Measurements from ENCODE around the gene ZNF740.
A peak's percentile ranks its signal among the peaks of the same experiment; 100 is the strongest.

Gene ZNF740

DNA sequence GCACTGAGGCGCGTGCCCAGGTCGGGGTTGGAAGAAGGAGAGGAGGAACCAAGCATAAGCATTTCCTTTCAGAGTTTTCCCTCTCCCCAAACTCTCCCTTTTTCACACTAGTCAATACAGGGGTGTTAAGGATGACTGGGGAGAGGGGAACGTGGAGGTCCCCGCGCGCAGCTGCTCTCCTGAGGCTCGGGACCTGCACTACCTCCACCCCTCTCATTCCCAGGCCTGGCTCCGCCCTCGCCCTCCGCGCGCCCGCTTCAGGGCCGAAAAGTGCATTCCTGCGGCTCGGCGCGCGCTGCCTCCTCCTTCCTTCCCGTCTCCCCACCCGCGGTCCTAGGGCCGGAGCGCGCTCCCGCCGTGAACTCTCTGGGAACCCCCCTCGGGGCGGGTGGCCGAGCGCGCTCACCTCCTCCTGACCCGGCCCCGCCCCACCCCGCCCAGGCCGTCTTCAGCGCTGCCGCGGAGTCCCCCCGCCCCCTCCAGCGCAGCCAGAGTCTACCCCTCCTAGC is 40.2 kb downstream of the ZNF740 start:
- Histone ChIP-seq H3K9me3 (ENCODE audit: control insufficient read depth, insufficient read depth, low read depth, low read length) (no peaks in the 10 kb centered on the region), H3K4me1 (ENCODE audit: control insufficient read depth, insufficient read depth, low read length) (peaks cover 4% of the 10 kb centered on the region), H3K4me3 (ENCODE audit: low read depth, low read length) (peak overlapping the region; percentile 44), H3K36me3 (ENCODE audit: control insufficient read depth in 2 of 2, insufficient read depth in 1 of 2, low read length in 2 of 2) (no peaks in the 10 kb centered on the region), H3K27ac (ENCODE audit: extremely low read depth, low read depth, low read length) (peak overlapping the region; percentile 95; the same call in 1 of the 2 replicates)
- ChIA-PET CTCF (interaction anchor here (0.6 to 1.6 kb wide), 4 partner anchors 9 to 243 kb away, joined by 4 to 5 read pairs (median 5); partner anchors contain the start of gene AAAS), POLR2A (interaction anchor here (0.7 to 2.5 kb wide), 17 partner anchors 9 to 215 kb away, joined by 3 to 9 read pairs (median 3); partner anchors contain the start of genes AAAS, EIF4B, ESPL1 and MYG1)
- TF ChIP-seq, protein P1, sequence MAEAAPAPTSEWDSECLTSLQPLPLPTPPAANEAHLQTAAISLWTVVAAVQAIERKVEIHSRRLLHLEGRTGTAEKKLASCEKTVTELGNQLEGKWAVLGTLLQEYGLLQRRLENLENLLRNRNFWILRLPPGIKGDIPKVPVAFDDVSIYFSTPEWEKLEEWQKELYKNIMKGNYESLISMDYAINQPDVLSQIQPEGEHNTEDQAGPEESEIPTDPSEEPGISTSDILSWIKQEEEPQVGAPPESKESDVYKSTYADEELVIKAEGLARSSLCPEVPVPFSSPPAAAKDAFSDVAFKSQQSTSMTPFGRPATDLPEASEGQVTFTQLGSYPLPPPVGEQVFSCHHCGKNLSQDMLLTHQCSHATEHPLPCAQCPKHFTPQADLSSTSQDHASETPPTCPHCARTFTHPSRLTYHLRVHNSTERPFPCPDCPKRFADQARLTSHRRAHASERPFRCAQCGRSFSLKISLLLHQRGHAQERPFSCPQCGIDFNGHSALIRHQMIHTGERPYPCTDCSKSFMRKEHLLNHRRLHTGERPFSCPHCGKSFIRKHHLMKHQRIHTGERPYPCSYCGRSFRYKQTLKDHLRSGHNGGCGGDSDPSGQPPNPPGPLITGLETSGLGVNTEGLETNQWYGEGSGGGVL (tag by site-specific recombination; IDR thresholded peaks at IDR 0.05): peak; percentile 94
- TF ChIP-seq WT1 (tag by site-specific recombination; IDR thresholded peaks at IDR 0.05) (0 out of 2 replicates have a peak, but pooled peaks have one; percentile 17), ZNF585B (tag by site-specific recombination; IDR thresholded peaks at IDR 0.05) (no peak), KLF7 (tag by site-specific recombination; IDR thresholded peaks at IDR 0.05; ENCODE audit: borderline replicate concordance) (peak; percentile 36; the same call in 1 of the 2 replicates), ZNF366 (tag by site-specific recombination; conservative IDR thresholded peaks at IDR 0.05) (peak; percentile 87), ZNF311 (tag by site-specific recombination; IDR thresholded peaks at IDR 0.05; ENCODE audit: borderline replicate concordance) (no peak), SP2 (tag by site-specific recombination; IDR thresholded peaks at IDR 0.05) (peak; percentile 70), ZNF626 (tag by site-specific recombination; IDR thresholded peaks at IDR 0.05) (no peak), ZNF248 (tag by site-specific recombination; IDR thresholded peaks at IDR 0.05) (no peak), KLF16 (tag by site-specific recombination; IDR thresholded peaks at IDR 0.05) (peak; percentile 36; the same call in 1 of the 2 replicates), ZNF660 (tag by site-specific recombination; IDR thresholded peaks at IDR 0.05) (peak; percentile 30; the same call in 1 of the 2 replicates), ZNF324 (tag by site-specific recombination; IDR thresholded peaks at IDR 0.05) (no peak), ZNF76 (tag by site-specific recombination; IDR thresholded peaks at IDR 0.05; ENCODE audit: borderline replicate concordance, low read depth) (peak; percentile 46; the same call in 1 of the 2 replicates), GLIS1 (tag by site-specific recombination; IDR thresholded peaks at IDR 0.05) (peak; percentile 82), FEZF1 (tag by site-specific recombination; IDR thresholded peaks at IDR 0.05) (no peak), TRIM28 (IDR thresholded peaks at IDR 0.05; ENCODE audit: borderline replicate concordance, low read length) (peak; percentile 57; the same call in 1 of the 2 replicates), IKZF3 (tag by site-specific recombination; IDR thresholded peaks at IDR 0.05) (peak; percentile 81), ZNF211 (tag by site-specific recombination; IDR thresholded peaks at IDR 0.05; ENCODE audit: low read depth) (no peak), BCL11A (tag by site-specific recombination; IDR thresholded peaks at IDR 0.05; ENCODE audit: low read depth) (peak; percentile 63; the same call in 1 of the 2 replicates), ZBTB8A (tag by site-specific recombination; IDR thresholded peaks at IDR 0.05) (peak; percentile 90)
- TF ChIP-seq, protein P2, sequence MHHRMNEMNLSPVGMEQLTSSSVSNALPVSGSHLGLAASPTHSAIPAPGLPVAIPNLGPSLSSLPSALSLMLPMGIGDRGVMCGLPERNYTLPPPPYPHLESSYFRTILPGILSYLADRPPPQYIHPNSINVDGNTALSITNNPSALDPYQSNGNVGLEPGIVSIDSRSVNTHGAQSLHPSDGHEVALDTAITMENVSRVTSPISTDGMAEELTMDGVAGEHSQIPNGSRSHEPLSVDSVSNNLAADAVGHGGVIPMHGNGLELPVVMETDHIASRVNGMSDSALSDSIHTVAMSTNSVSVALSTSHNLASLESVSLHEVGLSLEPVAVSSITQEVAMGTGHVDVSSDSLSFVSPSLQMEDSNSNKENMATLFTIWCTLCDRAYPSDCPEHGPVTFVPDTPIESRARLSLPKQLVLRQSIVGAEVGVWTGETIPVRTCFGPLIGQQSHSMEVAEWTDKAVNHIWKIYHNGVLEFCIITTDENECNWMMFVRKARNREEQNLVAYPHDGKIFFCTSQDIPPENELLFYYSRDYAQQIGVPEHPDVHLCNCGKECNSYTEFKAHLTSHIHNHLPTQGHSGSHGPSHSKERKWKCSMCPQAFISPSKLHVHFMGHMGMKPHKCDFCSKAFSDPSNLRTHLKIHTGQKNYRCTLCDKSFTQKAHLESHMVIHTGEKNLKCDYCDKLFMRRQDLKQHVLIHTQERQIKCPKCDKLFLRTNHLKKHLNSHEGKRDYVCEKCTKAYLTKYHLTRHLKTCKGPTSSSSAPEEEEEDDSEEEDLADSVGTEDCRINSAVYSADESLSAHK (tag by site-specific recombination; IDR thresholded peaks at IDR 0.05): 0 out of 2 replicates have a peak, but pooled peaks have one; percentile 7
- TF ChIP-seq, protein P3, sequence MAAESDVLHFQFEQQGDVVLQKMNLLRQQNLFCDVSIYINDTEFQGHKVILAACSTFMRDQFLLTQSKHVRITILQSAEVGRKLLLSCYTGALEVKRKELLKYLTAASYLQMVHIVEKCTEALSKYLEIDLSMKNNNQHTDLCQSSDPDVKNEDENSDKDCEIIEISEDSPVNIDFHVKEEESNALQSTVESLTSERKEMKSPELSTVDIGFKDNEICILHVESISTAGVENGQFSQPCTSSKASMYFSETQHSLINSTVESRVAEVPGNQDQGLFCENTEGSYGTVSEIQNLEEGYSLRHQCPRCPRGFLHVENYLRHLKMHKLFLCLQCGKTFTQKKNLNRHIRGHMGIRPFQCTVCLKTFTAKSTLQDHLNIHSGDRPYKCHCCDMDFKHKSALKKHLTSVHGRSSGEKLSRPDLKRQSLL (tag by site-specific recombination; IDR thresholded peaks at IDR 0.05): no peak
- TF ChIP-seq, protein P4, sequence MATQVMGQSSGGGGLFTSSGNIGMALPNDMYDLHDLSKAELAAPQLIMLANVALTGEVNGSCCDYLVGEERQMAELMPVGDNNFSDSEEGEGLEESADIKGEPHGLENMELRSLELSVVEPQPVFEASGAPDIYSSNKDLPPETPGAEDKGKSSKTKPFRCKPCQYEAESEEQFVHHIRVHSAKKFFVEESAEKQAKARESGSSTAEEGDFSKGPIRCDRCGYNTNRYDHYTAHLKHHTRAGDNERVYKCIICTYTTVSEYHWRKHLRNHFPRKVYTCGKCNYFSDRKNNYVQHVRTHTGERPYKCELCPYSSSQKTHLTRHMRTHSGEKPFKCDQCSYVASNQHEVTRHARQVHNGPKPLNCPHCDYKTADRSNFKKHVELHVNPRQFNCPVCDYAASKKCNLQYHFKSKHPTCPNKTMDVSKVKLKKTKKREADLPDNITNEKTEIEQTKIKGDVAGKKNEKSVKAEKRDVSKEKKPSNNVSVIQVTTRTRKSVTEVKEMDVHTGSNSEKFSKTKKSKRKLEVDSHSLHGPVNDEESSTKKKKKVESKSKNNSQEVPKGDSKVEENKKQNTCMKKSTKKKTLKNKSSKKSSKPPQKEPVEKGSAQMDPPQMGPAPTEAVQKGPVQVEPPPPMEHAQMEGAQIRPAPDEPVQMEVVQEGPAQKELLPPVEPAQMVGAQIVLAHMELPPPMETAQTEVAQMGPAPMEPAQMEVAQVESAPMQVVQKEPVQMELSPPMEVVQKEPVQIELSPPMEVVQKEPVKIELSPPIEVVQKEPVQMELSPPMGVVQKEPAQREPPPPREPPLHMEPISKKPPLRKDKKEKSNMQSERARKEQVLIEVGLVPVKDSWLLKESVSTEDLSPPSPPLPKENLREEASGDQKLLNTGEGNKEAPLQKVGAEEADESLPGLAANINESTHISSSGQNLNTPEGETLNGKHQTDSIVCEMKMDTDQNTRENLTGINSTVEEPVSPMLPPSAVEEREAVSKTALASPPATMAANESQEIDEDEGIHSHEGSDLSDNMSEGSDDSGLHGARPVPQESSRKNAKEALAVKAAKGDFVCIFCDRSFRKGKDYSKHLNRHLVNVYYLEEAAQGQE (tag by site-specific recombination; IDR thresholded peaks at IDR 0.05): no peak
- TF ChIP-seq, protein P5, sequence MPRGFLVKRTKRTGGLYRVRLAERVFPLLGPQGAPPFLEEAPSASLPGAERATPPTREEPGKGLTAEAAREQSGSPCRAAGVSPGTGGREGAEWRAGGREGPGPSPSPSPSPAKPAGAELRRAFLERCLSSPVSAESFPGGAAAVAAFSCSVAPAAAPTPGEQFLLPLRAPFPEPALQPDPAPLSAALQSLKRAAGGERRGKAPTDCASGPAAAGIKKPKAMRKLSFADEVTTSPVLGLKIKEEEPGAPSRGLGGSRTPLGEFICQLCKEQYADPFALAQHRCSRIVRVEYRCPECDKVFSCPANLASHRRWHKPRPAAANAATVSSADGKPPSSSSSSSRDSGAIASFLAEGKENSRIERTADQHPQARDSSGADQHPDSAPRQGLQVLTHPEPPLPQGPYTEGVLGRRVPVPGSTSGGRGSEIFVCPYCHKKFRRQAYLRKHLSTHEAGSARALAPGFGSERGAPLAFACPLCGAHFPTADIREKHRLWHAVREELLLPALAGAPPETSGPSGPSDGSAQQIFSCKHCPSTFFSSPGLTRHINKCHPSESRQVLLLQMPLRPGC (tag by site-specific recombination; IDR thresholded peaks at IDR 0.05): 0 out of 2 replicates have a peak, but pooled peaks have one; percentile 73
- TF ChIP-seq, protein P6, sequence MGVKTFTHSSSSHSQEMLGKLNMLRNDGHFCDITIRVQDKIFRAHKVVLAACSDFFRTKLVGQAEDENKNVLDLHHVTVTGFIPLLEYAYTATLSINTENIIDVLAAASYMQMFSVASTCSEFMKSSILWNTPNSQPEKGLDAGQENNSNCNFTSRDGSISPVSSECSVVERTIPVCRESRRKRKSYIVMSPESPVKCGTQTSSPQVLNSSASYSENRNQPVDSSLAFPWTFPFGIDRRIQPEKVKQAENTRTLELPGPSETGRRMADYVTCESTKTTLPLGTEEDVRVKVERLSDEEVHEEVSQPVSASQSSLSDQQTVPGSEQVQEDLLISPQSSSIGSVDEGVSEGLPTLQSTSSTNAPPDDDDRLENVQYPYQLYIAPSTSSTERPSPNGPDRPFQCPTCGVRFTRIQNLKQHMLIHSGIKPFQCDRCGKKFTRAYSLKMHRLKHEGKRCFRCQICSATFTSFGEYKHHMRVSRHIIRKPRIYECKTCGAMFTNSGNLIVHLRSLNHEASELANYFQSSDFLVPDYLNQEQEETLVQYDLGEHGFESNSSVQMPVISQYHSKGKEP (tag by site-specific recombination; IDR thresholded peaks at IDR 0.05): 0 out of 2 replicates have a peak, but pooled peaks have one; percentile 6
